Medulla oblongata (tissue), 1 donor: ENCODE measurements around the gene TCEAL9.
"Not testable (repeated sequence)": the region's sequence is repeated elsewhere in the genome, so short reads cannot be mapped to it uniquely, and the experiment has no call there.

Source experiments
- DNase-seq: peaks from one replicate; pipeline ENCODE4 v3.0.0-alpha.2; 2015; ENCODE audit errors: extremely low spot score

The TCEAL9 gene

DNA sequence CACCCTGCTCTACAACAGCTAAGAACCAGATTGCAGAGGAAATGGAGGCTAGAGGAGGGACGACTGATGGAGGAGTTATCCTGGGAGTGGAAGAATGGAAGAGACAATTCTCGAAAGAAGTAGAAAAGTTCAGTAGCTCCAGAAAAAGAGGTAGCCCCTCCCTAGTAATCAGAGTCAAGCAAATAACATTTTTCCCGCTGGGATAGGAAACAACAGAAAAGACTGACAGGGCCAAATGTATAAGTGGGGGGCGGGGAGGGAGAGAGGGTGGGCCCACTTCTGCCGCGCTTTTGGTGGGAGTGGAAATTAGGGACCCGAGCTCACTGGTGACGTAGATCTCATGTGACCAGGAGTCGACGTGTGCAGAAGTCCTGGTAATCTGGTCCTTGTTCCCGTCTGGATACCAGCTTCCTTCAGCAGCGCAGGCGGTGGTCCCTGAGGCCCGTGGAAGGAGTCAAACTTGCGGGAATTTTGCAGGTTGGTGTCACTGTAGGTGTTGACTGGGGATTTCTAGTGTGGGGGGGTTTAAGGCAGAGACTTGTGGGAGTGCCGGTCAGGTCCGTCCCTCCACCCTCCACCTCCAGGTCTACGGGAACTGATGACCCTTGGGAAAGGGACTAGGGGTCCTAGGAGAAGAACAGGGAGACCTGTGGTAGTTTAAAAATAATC lies at the start of gene TCEAL9:
TSS of gene TCEAL9 (plus strand) at position 377 of the 669 bp plus-strand sequence. CDS start 1,179 bp downstream, outside the sequence.
- DNase-seq, result peak; percentile 78

GRCh38 chrX:103309860-103310554 lies 46.3 kb upstream of the TCEAL9 start:
- DNase-seq, result no peak

DNA sequence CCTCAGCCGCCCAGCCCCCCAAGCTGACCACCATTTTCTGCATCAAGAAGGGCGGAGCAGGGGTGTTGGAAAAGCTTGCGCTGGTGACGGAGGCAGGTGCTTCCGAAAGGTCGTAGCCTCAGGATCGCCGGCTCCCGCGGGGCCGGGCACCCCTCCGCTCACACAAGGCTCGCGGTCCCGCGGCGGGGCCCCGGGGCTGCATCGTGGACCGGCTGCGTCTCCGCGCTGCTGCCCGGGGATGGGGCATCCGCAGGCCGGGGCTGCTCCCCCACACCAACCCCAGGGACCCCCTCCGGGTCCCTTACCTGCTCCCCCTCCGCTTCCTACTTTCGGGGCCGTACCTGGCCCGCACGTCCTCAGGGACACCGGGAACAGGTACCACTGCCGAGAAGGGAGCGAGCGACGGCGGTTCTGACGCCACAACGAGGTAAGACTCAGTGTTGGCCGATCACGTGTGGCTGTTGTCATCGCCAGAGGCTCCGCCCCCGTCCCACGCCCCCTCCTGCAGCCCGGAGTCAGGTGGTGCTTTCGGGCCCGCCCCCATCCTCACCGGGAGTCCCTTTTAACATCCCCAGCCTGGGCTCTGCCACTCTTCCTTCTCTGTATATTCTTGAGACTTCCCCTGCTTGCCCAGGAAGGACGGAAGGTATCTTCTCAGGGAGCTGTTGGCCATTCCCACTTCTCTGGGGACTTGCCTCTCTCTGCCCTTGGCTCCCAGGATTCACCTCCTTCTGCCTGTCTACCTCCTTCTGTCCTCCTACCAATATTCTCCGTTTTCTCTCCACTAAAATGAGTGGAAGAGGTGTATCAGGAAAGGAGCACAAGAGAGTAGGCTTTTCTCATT lies 45.5 kb upstream of the TCEAL9 start, which contains the start of gene BEX2:
TSS of gene BEX2 (minus strand) at position 436 of the 844 bp plus-strand sequence. CDS start 1,014 bp downstream, outside the sequence.
- peak; percentile 76 for DNase-seq

GRCh38 chrX:103311399-103311780 lies 44.9 kb upstream of the TCEAL9 start:
- no peak for DNase-seq

DNA sequence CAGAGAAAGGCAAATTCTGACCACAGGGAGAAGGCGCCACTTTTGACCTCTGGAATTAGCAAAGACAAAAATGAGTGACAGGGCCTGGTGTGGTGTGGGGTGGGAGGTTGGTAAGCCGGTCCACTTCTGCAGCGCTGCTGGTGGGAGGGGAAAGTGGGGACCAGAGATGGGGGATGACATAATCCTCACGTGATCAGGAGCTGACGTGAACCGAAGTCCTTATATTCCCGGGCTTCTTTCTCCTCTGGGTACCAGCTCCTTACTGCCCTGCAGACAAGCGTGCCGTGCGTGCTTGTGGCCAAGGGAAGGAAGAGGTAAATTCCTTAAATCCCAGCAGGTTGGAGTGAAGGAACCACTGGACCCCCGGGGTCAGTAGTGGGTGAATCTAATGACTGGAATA lies 26.3 kb upstream of the TCEAL9 start, which contains the start of gene TCEAL7:
TSS of gene TCEAL7 (plus strand) at position 249 of the 400 bp plus-strand sequence. CDS start 1,165 bp downstream, outside the sequence.
- peak; percentile 86 for DNase-seq

DNA sequence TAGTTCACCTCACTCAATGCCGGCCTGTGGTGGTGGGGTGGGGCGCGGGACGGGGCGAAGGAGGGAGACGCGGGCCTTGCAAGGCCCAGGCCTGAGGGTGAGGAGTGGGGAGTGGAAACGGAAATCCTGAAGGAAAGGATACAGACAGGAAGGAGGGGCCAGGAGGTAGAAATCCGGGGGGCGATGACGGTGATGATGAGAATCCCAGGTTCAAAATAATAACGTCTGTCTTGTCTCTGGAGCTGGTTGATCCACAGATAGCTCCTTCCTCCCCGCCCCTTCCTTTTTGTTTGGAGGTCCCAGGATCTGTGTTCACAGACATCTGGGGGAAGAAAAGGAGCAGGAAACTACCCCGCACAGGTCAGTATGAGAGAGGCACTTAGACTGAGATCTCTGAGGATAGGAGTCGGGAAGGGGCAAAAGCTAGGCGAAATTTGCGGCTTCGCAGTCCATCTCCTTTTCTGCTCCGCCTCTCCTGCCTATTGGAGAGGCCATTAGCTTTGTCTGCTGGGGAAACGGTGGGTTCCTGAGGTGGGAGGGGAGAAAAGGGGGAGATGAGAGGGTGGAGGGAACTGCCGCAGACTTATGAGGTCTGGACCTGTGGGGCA lies 25.5 kb upstream of the TCEAL9 start:
- DNase-seq, result peak; percentile 8

GRCh38 chrX:103338663-103339062 lies 17.6 kb upstream of the TCEAL9 start:
- peak; percentile 42 for DNase-seq

DNA sequence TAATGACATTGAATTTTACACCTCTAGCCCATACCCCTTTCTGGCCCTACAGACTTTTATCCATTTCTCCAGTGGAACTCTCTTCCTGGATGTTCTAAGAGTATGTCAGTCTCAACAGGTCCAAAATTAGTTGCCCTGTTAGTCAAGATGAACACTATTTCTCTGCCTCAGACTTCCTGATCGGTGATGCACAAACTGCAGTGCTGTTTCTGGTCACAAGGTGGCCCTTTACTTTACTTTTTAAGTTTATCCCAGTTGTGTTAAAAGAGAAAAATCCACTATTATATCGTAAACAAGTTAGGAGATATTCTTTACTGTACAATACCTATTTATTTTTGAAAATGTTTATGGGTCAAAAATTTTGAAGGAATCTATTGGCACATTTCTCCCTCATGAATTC lies 13.2 kb upstream of the TCEAL9 start:
- DNase-seq, result peak; percentile 47

- no peak for DNase-seq
These were observed 11.7 kb upstream of the TCEAL9 start for GRCh38 chrX:103344606-103345005.

DNA sequence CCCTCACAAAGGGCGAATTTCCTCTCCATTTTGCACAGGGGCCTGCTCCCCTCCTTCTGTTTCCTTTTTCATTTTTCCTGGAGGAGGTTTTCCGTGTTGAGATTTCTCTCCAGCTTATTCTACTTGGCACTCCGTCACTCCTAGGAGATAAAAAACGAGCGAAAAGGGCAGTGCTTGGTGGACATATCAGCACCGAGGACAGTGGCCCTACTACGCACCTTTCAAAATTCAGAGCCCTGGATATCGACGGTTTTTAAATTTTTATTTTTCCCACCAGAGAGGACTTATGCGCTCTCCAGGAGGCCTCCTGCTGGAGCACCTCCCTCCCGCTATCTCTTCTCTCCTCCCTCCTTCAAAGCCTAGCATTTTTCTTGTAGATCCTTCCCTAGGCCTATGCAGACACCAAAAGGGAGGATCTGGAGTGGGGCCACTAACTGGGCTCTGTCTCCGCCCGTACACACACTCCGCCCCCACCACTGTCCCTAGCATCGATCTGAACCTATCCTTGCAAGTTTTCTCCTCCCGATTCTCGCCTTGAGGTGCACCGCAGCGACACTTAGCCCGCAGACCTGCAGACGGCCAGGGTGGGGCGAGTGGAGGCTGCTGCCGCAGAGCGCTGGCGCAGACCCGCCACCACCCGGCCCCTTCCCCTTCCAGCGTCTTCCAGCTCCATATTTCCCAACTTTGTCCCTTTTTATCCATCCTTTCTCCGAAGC lies 8.5 kb upstream of the TCEAL9 start:
- DNase-seq, result no peak

DNA sequence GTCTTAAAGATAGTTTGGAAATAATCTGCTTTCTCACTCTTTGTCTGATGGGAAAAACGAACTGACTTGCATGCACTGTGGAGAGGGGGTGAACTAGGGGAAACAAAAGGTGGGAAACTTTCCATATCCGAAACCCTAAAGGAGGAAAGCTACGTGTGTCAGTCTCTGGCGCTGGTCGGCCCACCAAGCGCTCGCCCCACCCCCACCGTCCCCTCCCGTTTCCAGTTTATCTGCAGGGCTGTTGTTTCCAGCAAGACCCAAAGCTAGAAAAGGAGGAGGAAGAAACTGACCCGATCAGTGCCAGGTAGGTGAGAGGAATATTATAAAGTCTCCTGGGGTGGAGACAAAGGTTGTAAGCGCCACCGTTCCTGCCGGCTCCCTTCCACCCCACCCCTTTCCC lies 552 bp downstream of the TCEAL9 start:
- DNase-seq, result no peak

GRCh38 chrX:103357871-103358270 lies 1.6 kb downstream of the TCEAL9 start:
- DNase-seq, result no peak

- not testable (repeated sequence) for DNase-seq
These were observed 3.3 kb downstream of the TCEAL9 start for GRCh38 chrX:103359605-103360004.

DNA sequence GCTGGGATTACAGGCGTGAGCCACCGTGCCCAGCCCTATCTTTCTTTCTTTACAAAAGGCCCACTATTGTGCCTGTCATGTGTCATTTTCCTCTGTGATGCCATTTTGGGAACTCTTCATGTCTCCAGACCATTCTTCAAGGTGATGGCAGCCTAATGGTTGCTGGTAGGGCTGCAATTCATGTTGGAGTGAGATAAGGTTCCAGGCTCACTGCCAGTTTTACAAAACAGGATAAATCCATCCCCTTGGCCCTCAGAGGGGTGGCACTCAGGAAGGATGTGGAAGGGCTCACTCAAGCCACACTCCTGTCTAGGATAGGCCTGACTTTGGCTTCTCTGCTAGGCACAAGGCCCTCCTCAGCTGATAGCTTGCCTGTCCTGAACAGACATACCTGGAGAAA lies 3.8 kb downstream of the TCEAL9 start:
- DNase-seq, result no peak

- no peak for DNase-seq
These were observed 4.6 kb downstream of the TCEAL9 start for GRCh38 chrX:103360916-103361315.

DNA sequence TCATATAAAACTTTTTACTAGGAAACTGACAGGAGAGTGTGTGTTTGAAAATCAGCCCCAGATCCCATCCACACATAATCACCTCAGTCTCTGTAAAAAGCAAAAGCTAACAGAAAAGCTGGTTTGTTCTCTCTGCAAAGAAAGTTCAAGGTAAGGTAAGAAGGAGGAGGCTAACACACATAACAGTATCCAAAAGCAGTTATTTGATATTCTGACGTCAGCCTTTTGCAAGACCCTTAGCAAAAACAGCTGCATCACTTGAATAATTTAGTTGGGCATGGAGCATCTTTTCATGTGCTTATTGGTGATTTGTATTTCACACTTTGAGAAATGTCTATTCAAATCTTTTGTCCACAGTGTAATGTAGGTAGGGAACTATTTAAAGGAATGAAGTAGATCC lies 5.5 kb downstream of the TCEAL9 start:
- DNase-seq, result no peak

DNA sequence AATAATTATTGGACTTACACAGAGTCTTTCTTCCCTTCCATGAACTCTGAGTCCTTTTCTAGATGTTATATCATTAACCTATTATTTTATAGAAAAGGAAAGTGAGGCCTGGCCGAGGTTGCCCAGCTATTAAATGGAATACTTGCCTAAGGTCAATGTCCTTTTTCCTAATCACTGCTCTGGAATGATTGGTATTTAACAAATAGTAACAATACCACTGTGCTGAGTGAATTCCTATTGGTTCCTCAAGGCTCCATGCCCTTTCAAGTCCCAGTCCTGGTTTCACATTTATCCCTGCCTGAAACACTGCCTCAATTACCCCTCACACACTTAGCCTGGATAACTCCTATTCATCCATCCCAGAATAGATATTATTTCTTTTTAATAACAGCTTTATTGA lies 6.2 kb downstream of the TCEAL9 start:
- no peak for DNase-seq

- no peak for DNase-seq
These were observed 6.7 kb downstream of the TCEAL9 start for GRCh38 chrX:103363046-103363445.

DNA sequence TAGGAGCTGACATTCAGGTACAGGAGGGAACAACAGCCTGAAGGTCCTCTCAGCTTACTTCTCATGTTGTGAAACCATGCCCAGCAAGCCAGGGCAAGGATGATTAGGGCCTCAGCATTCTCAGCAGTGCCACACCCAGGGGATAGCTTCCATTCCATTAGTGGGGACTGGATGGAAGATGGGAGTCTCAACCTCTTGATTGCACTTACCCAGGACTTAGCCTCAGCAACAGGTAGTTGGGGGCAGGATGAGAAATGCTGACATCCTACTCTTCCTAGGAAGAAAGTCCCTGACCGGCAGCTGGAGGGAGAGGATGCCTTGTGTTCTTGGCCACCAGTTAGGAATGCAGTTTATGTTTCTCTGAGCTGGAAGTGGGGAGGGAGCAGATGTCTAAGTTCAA lies 11.2 kb downstream of the TCEAL9 start:
- no peak for DNase-seq

GRCh38 chrX:103369479-103369878 lies 13.2 kb downstream of the TCEAL9 start:
- DNase-seq, result no peak

GRCh38 chrX:103372886-103373285 lies 16.6 kb downstream of the TCEAL9 start:
- no peak for DNase-seq
